HG03108 (cell line): ENCODE results near the gene SERTAD2.

Source experiments
- ATAC-seq: cut with Tn5 transposase; IDR thresholded peaks from one replicate; pipeline ENCODE4 v1.9.1; 2021; ENCODE audit warnings: moderate library complexity; ENCODE audit not compliant: unreplicated experiment

The SERTAD2 gene

GRCh38 chr2:64630752-64631151 is 23.0 kb downstream of the SERTAD2 start:
- no peak for ATAC-seq

GRCh38 chr2:64629875-64630274 is 23.8 kb downstream of the SERTAD2 start:
- no peak for ATAC-seq

- no peak for ATAC-seq
Observed at GRCh38 chr2:64629329-64629781, 24.4 kb downstream of the SERTAD2 start.

- no peak for ATAC-seq
Observed at GRCh38 chr2:64627860-64628841, 25.6 kb downstream of the SERTAD2 start.

- ATAC-seq, result no peak
Observed at GRCh38 chr2:64626963-64627760, 26.6 kb downstream of the SERTAD2 start.

GRCh38 chr2:64626146-64626809 is 27.4 kb downstream of the SERTAD2 start:
- no peak for ATAC-seq

- no peak for ATAC-seq
Observed at GRCh38 chr2:64625299-64626145, 28.2 kb downstream of the SERTAD2 start.

- ATAC-seq, result no peak
Observed at GRCh38 chr2:64624862-64625261, 28.9 kb downstream of the SERTAD2 start.

GRCh38 chr2:64624108-64624610 is 29.6 kb downstream of the SERTAD2 start:
- no peak for ATAC-seq

- ATAC-seq, result no peak
Observed at GRCh38 chr2:64623242-64623850, 30.4 kb downstream of the SERTAD2 start.

- no peak for ATAC-seq
Observed at GRCh38 chr2:64622443-64623241, 31.1 kb downstream of the SERTAD2 start.

- ATAC-seq, result no peak
Observed at GRCh38 chr2:64620661-64621060, 33.1 kb downstream of the SERTAD2 start.

GRCh38 chr2:64617631-64618151 is 36.0 kb downstream of the SERTAD2 start:
- ATAC-seq, result no peak

GRCh38 chr2:64615844-64616536 is 37.7 kb downstream of the SERTAD2 start:
- ATAC-seq, result no peak

GRCh38 chr2:64615192-64615763 is 38.4 kb downstream of the SERTAD2 start:
- no peak for ATAC-seq

GRCh38 chr2:64613276-64613675 is 40.4 kb downstream of the SERTAD2 start:
- ATAC-seq, result no peak

- ATAC-seq, result no peak
Observed at GRCh38 chr2:64612575-64613195, 41.0 kb downstream of the SERTAD2 start.
